MCF 10A (cell line): ENCODE results near the gene TMPRSS11A. TPM values are rescaled to one million over a fixed set of nuclear protein-coding genes. Genes with fewer than 3 reads are reported as not detected.

Experiments
- BruUV-seq: library from RNA; stranded (reverse); fragments of 400-500 nt; replicated peaks from 2 replicates; lab custom pipeline; 2021; lab: Mats Ljungman, UMichigan
- CTCF ChIA-PET: fragments of 300-600 bp; sonication (Branson Sonifier 250); formaldehyde crosslinking; extraction: SDS; loops from one replicate; lab custom pipeline; 2021; ENCODE audit warnings: antibody characterized with exemption, inconsistent platforms; lab: Yijun Ruan, JAX
- POLR2A ChIA-PET: fragments of 300-600, 350-650 bp; sonication (Branson Sonifier 250); formaldehyde crosslinking; extraction: SDS; loops from one replicate; lab custom pipeline; 2020; ENCODE audit warnings: antibody characterized with exemption, inconsistent platforms; lab: Yijun Ruan, JAX
- DNase-seq: peaks from one replicate; pipeline ENCODE4 v3.0.0-alpha.2; 2018; ENCODE audit not compliant: unreplicated experiment
- H3K27ac Mint-ChIP-seq: one replicate; pipeline ENCODE4 v1.8.0; 2022; ENCODE audit warnings: mild to moderate bottlenecking, low read depth, mixed read lengths; ENCODE audit not compliant: unreplicated experiment
- H3K27me3 Mint-ChIP-seq: one replicate; pipeline ENCODE4 v1.8.0; 2022; ENCODE audit warnings: mixed read lengths; ENCODE audit not compliant: insufficient read depth, unreplicated experiment
- H3K36me3 Mint-ChIP-seq: one replicate; pipeline ENCODE4 v1.8.0; 2022; ENCODE audit warnings: mild to moderate bottlenecking, moderate library complexity, mixed read lengths; ENCODE audit not compliant: insufficient read depth, unreplicated experiment
- H3K4me1 Mint-ChIP-seq: one replicate; pipeline ENCODE4 v1.8.0; 2022; ENCODE audit warnings: mixed read lengths; ENCODE audit not compliant: insufficient read depth, unreplicated experiment
- H3K4me3 Mint-ChIP-seq: one replicate; pipeline ENCODE4 v1.8.0; 2022; ENCODE audit warnings: mild to moderate bottlenecking, moderate library complexity, mixed read lengths; ENCODE audit not compliant: unreplicated experiment
- H3K9me3 Mint-ChIP-seq: one replicate; pipeline ENCODE4 v1.8.0; 2022; ENCODE audit warnings: mixed read lengths; ENCODE audit not compliant: unreplicated experiment
- intact Hi-C: fragments of 100-400 bp; cut with micrococcal nuclease; formaldehyde crosslinking; loops from 2 replicates; pipeline ENCODE4 v1.14.1; 2022
- total RNA-seq: library from RNA; stranded (reverse); gene quantifications from 2 replicates; pipeline ENCODE4 v1.2.3, GENCODE V29; 2022
- TF ChIP-seq, protein P1 (sequence below): fragments of 200-600 bp; IDR thresholded peaks from one replicate; pipeline ENCODE4 v1.8.0; 2022; ENCODE audit warnings: antibody characterized with exemption, mild to moderate bottlenecking; ENCODE audit not compliant: unreplicated experiment

Gene TMPRSS11A
- total RNA-seq, 1 experiment from 2014 or later = not detected

DNA sequence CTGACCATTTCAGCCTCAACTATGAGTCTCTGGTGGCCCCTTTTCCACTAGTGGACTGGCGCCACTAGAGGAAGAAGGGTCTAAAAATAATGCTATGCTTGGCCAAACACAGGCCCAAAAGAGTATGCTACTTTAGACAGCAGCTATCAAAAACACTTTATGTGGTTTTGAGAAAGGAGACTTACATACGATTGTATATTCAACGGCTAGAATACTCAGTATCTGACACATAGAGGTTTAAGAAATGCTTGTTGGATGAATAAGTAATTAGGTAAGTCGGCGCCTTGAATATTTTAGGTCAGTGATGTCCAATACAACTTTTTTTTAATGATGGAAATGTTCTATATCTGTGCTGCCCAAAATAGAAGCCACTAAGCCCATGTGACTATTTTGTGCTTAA, 25.7 kb upstream of the TMPRSS11A start:
- Mint-ChIP-seq H3K4me3 (no peak overlapping the region), H3K27ac (no peak overlapping the region), H3K27me3 (no peaks in the 10 kb centered on the region), H3K36me3 (no peaks in the 10 kb centered on the region), H3K4me1 (no peaks in the 10 kb centered on the region), H3K9me3 (no peaks in the 10 kb centered on the region)
- CTCF ChIA-PET = interaction anchor here (0.6 to 5.6 kb wide), 9 partner anchors 9 to 933 kb away, joined by 3 to 86 read pairs (median 4); partner anchors contain the start of gene TMPRSS11F
- DNase-seq = no peak
- BruUV-seq = no TSS peak
- intact Hi-C loops = loop anchor here (1.0 to 2.0 kb wide), 4 partner anchors 70 to 387 kb away; no protein-coding TSS in a partner anchor
- TF ChIP-seq, protein P1, sequence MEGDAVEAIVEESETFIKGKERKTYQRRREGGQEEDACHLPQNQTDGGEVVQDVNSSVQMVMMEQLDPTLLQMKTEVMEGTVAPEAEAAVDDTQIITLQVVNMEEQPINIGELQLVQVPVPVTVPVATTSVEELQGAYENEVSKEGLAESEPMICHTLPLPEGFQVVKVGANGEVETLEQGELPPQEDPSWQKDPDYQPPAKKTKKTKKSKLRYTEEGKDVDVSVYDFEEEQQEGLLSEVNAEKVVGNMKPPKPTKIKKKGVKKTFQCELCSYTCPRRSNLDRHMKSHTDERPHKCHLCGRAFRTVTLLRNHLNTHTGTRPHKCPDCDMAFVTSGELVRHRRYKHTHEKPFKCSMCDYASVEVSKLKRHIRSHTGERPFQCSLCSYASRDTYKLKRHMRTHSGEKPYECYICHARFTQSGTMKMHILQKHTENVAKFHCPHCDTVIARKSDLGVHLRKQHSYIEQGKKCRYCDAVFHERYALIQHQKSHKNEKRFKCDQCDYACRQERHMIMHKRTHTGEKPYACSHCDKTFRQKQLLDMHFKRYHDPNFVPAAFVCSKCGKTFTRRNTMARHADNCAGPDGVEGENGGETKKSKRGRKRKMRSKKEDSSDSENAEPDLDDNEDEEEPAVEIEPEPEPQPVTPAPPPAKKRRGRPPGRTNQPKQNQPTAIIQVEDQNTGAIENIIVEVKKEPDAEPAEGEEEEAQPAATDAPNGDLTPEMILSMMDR = no peak
- POLR2A ChIA-PET = no interaction called here

DNA sequence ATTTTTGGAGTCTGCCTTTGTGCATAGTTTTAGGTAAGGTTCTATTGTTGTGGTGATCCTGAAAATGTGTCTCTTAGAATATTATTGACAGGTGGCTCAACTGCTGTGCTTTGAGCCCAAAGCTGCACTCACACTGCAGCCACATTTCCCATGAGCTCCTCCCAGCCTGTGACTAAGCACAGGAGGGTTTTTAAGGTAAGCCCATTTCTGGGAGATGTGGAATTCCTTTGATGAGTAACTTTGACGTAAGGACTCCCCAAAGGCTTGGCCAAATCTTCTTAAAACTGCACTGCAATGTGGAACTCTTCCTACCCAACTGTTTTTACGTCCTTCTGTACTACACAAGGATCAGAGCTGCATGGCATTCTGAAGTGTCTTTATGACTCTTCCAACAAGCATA, 20.0 kb upstream of the TMPRSS11A start:
- intact Hi-C loops = no loop called here
- Mint-ChIP-seq H3K27ac (no peak overlapping the region), H3K4me3 (no peak overlapping the region), H3K27me3 (no peaks in the 10 kb centered on the region), H3K9me3 (no peaks in the 10 kb centered on the region), H3K36me3 (no peaks in the 10 kb centered on the region), H3K4me1 (peaks cover 9% of the 10 kb centered on the region)
- DNase-seq = peak; percentile 77
- TF ChIP-seq, protein P1 = no peak
- BruUV-seq = no TSS peak
- CTCF ChIA-PET = interaction anchor here (0.8 to 1.1 kb wide), 2 partner anchors 192 to 393 kb away, joined by 3 to 7 read pairs; no protein-coding TSS in a partner anchor
- POLR2A ChIA-PET = interaction anchor here (0.6 kb wide), 1 partner anchor 80 kb away, joined by 3 read pairs; no protein-coding TSS in a partner anchor

DNA sequence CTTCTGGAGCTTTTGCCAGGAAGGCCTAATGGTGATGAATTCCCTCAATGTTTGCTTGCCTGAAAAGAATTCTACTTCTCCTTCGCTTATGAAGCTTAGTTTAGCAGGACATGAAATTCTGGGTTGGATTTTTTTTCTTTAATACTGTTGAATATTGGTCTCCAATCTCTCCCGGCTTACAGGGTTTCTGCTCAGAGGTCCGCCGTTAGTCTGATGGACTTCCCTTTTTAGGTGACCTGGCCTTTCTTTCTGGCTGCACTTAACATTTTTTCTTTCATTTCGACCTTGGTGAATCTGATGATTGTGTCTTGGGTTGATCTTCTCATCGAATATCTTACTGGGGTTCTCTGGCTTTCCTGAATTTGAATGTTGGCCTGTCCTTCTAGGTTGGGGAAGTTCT, 17.2 kb upstream of the TMPRSS11A start:
- Mint-ChIP-seq H3K9me3 (no peaks in the 10 kb centered on the region), H3K27me3 (no peaks in the 10 kb centered on the region), H3K27ac (no peak overlapping the region), H3K36me3 (no peaks in the 10 kb centered on the region), H3K4me1 (peaks cover 9% of the 10 kb centered on the region), H3K4me3 (no peak overlapping the region)
- ChIA-PET CTCF (interaction anchor here (2.0 kb wide), 1 partner anchor 195 kb away, joined by 7 read pairs; no protein-coding TSS in a partner anchor), POLR2A (no interaction called here)
- no TSS peak for BruUV-seq
- TF ChIP-seq, protein P1 = no peak
- intact Hi-C loops = no loop called here
- no peak for DNase-seq

DNA sequence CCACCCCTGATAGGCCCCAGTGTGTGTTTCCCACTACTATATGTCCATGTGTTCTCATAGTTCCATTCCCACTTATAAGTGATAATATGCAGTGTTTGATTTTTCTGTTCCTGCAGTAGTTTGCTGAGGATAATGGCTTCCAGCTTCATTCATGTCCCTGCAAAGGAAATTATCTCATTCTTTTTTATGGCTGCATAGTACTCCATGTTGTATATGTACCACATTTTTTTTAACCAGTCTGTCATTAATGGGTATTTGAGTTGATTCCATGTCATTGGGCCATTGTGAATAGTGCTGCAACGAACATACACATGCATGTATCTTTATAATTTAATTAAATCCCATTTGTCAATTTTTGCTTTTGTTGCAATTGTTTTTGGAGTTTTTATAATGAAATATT, 10.3 kb upstream of the TMPRSS11A start:
- intact Hi-C loops = no loop called here
- H3K27me3 Mint-ChIP-seq = no peaks in the 10 kb centered on the region
- BruUV-seq = no TSS peak
- no peaks in the 10 kb centered on the region for H3K36me3 Mint-ChIP-seq
- H3K4me3 Mint-ChIP-seq = no peak overlapping the region
- POLR2A ChIA-PET = no interaction called here
- peaks cover 6% of the 10 kb centered on the region for H3K9me3 Mint-ChIP-seq
- TF ChIP-seq, protein P1 = no peak
- no peak overlapping the region for H3K27ac Mint-ChIP-seq
- CTCF ChIA-PET = interaction anchor here (0.7 to 1.0 kb wide), 2 partner anchors 14 to 203 kb away, joined by 3 to 5 read pairs; no protein-coding TSS in a partner anchor
- DNase-seq = no peak
- no peaks in the 10 kb centered on the region for H3K4me1 Mint-ChIP-seq
